Endothelial cell of umbilical vein (primary cell): ENCODE measurements around the gene TMEM35A. TPM values are rescaled to one million over a fixed set of nuclear protein-coding genes. Genes with fewer than 3 reads are reported as not detected.

Experiments used
- BruUV-seq: library from RNA; stranded (reverse); fragments of 400-500 nt; replicated peaks from 2 replicates; lab custom pipeline; 2021; lab: Mats Ljungman, UMichigan
- CTCF ChIA-PET: fragments of 300-600, 350-600 bp; sonication (Branson Sonifier 250); formaldehyde crosslinking; loops from one replicate; lab custom pipeline; 2021; ENCODE audit warnings: antibody characterized with exemption, inconsistent platforms; lab: Charles Lee
- POLR2A ChIA-PET: fragments of 300-600, 350-600 bp; sonication (Branson Sonifier 250); formaldehyde crosslinking; loops from one replicate; lab custom pipeline; 2021; ENCODE audit warnings: antibody characterized with exemption, inconsistent platforms; lab: Charles Lee
- DNase-seq: peaks from one replicate; pipeline ENCODE4 v3.0.0-alpha.2; 2011; ENCODE audit warnings: low read depth, low spot score
- FAIRE-seq: peaks from 2 replicates; lab custom pipeline; 2011; peaks lifted over from hg19 to GRCh38; lab: Jason Lieb, UNC
- H2AFZ ChIP-seq: 2 replicates; pipeline ENCODE4 v1.6.0; 2012; ENCODE audit warnings: low read depth, low read length, control low read depth, inconsistent platforms
- H3K27ac ChIP-seq: 2 replicates; pipeline ENCODE4 v1.5.1; 2011; ENCODE audit warnings: low read depth, mild to moderate bottlenecking, control low read depth, low read length, moderate library complexity; ENCODE audit not compliant: insufficient read depth
- H3K27me3 ChIP-seq, 2 experiments: 2 replicates each; pipeline versions ENCODE4 v1.6.0 to v1.6.1; 2011; ENCODE audit warnings: low read length in 2 of 2, mixed read lengths in 1 of 2; ENCODE audit not compliant: control insufficient read depth in 2 of 2, insufficient read depth in 2 of 2
- H3K36me3 ChIP-seq, 2 experiments: 2 replicates in 1 of 2; 3 replicates in 1 of 2; pipeline ENCODE4 v1.5.1; 2011; ENCODE audit warnings: low read length in 2 of 2, mild to moderate bottlenecking in 1 of 2, moderate library complexity in 1 of 2; ENCODE audit not compliant: control insufficient read depth in 2 of 2, insufficient read depth in 2 of 2; ENCODE audit errors: extremely low read depth in 1 of 2
- H3K4me1 ChIP-seq: 3 replicates; pipeline ENCODE4 v1.5.1; 2011; ENCODE audit warnings: mild to moderate bottlenecking, low read length; ENCODE audit not compliant: control insufficient read depth, insufficient read depth; ENCODE audit errors: extremely low read depth
- H3K4me2 ChIP-seq: 2 replicates; pipeline ENCODE4 v1.6.1; 2011; ENCODE audit warnings: low read length, control low read depth, mixed read lengths; ENCODE audit not compliant: insufficient read depth
- H3K4me3 ChIP-seq, 3 experiments: fragments of 200-600 bp in 1 of 3; sonication (generic), shearing (Covaris generic) in 1 of 3; replicated peaks in 1 of 3; 2 replicates each; pipeline ENCODE4 v1.5.1; 2011 to 2016; ENCODE audit warnings: control low read depth in 3 of 3, low read length in 3 of 3, mild to moderate bottlenecking in 2 of 3, inconsistent platforms in 1 of 3, low read depth in 1 of 3, moderate library complexity in 1 of 3; ENCODE audit not compliant: insufficient read depth in 1 of 3
- H3K79me2 ChIP-seq: 2 replicates; pipeline ENCODE4 v1.6.0; 2012; ENCODE audit warnings: low read length, inconsistent platforms; ENCODE audit not compliant: control insufficient read depth, insufficient read depth
- H3K9ac ChIP-seq: replicated peaks from 2 replicates; pipeline ENCODE3; 2011; ENCODE audit warnings: low read length, control low read depth; ENCODE audit not compliant: insufficient read depth; ENCODE audit errors: extremely low read depth
- H3K9me1 ChIP-seq: replicated peaks from 3 replicates; pipeline ENCODE4 v1.6.0; 2011; ENCODE audit warnings: mild to moderate bottlenecking, low read length; ENCODE audit not compliant: control insufficient read depth, insufficient read depth; ENCODE audit errors: extremely low read depth
- H3K9me3 ChIP-seq: replicated peaks from 2 replicates; pipeline ENCODE4 v1.5.1; 2012; ENCODE audit warnings: low read length, inconsistent platforms; ENCODE audit not compliant: control insufficient read depth, insufficient read depth
- H4K20me1 ChIP-seq: replicated peaks from 2 replicates; pipeline ENCODE3; 2011; ENCODE audit warnings: mild to moderate bottlenecking, low read length; ENCODE audit not compliant: control insufficient read depth, insufficient read depth; ENCODE audit errors: extremely low read depth
- EZH2 ChIP-seq: IDR thresholded peaks from 2 replicates; pipeline ENCODE4 v1.6.1; 2012; ENCODE audit warnings: borderline replicate concordance, low read depth, mild to moderate bottlenecking, moderate library complexity, low read length, inconsistent platforms; ENCODE audit not compliant: severe bottlenecking
- FOS ChIP-seq: IDR thresholded peaks from 2 replicates; pipeline ENCODE4 v1.6.1; 2011; ENCODE audit warnings: mild to moderate bottlenecking, low read length, moderate library complexity, borderline replicate concordance; ENCODE audit not compliant: insufficient read depth
- GATA2 ChIP-seq: IDR thresholded peaks from 2 replicates; pipeline ENCODE4 v1.7.0; 2011; ENCODE audit warnings: low read depth, mild to moderate bottlenecking, moderate library complexity, mixed read lengths, low read length; ENCODE audit not compliant: insufficient read length, insufficient read depth
- JUN ChIP-seq: IDR thresholded peaks from 2 replicates; pipeline ENCODE4 v1.6.1; 2011; ENCODE audit warnings: borderline replicate concordance, low read depth; ENCODE audit not compliant: insufficient read length, insufficient read depth
- MYC ChIP-seq: IDR thresholded peaks from one replicate; pipeline ENCODE4 v1.6.1; 2011; ENCODE audit warnings: mild to moderate bottlenecking, low read depth, low read length
- POLR2A ChIP-seq: IDR thresholded peaks from 2 replicates; pipeline ENCODE4 v1.6.1; 2012; ENCODE audit warnings: low read depth, mild to moderate bottlenecking, control low read depth, low read length
- POLR2AphosphoS5 ChIP-seq: IDR thresholded peaks from 2 replicates; pipeline ENCODE4 v1.6.1; 2012; ENCODE audit warnings: low read depth, mild to moderate bottlenecking, control low read depth, low read length, moderate library complexity; ENCODE audit not compliant: insufficient read depth
- dilution Hi-C: fragments of 300-500 bp; cut with MboI; formaldehyde crosslinking; loops from one replicate; pipeline ENCODE4 v1.15.0; 2019; ENCODE audit warnings: low sequenced_read_pairs; ENCODE audit not compliant: extremely low pct_ligation_motif_present
- intact Hi-C: fragments of 100-400 bp; cut with micrococcal nuclease; formaldehyde crosslinking; loops from one replicate; pipeline ENCODE4 v1.10.0; 2022
- polyA plus RNA-seq, 4 experiments: library from polyadenylated mRNA; depleted of rRNA in 3 of 4; stranded (reverse) in 3 of 4; unstranded in 1 of 4; fragments of >200 nt; gene quantifications; 2 replicates each; pipeline versions ENCODE4 v1.2.1 to v1.2.3, GENCODE V29; 2011 to 2012; ENCODE audit warnings: missing spikeins in 1 of 4
- total RNA-seq: library from RNA; stranded (reverse); gene quantifications from 2 replicates; pipeline ENCODE4 v1.2.3, GENCODE V29; 2021
- TF ChIP-seq, protein P1 (sequence below): IDR thresholded peaks from 2 replicates; pipeline ENCODE4 v1.6.1; 2011; ENCODE audit not compliant: insufficient read depth, insufficient read length
- TF ChIP-seq, protein P2 (sequence below), 2 donors: IDR thresholded peaks; 1 replicate in 1 of 2; 2 replicates in 1 of 2; pipeline ENCODE4 v1.5.1; 2011; ENCODE audit warnings: low read length in 2 of 2, mild to moderate bottlenecking in 2 of 2, moderate library complexity in 2 of 2, control low read depth in 1 of 2, inconsistent platforms in 1 of 2, low read depth in 1 of 2; ENCODE audit not compliant: insufficient read depth in 1 of 2; ENCODE audit errors: extremely low read depth in 1 of 2

TMEM35A gene
- total and polyA plus RNA-seq, 2 donors (not counting 3 experiments of a cell fraction or from before 2014, with no cell fraction given) = 6.5 to 11.0 TPM

DNA sequence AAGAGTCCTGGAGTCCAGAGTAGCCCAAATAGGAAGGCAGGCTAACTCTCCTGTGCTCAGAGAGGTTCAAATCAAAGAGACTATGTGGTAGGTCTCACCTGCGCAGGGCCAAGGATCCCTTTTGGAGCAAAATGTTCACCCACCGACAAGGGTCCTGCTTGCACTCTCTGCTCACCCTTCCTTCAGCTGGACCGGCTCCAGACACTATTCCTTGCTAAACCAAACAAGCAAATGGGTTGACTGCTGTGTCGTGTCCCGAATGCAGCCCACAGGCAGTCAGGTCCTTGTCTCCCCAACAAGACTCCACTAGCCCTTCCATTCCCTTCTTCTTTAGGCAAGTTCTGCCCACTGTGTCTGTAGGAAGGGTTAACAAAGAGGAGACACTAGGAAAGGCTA lies 27.5 kb upstream of the TMEM35A start:
- no peak for FAIRE-seq
- H3K36me3 ChIP-seq = no peaks in the 10 kb centered on the region
- dilution Hi-C loops (no loop called here), intact Hi-C loops (loop anchor here (10.0 kb wide), 1 partner anchor 234 kb away; no protein-coding TSS in a partner anchor)
- DNase-seq = no peak
- H3K9me1 ChIP-seq = no peaks in the 10 kb centered on the region
- peak overlapping the region; percentile 94 for H3K27ac ChIP-seq
- no peaks in the 10 kb centered on the region for H3K9me3 ChIP-seq
- peak overlapping the region; percentile 92 for H3K9ac ChIP-seq
- no peaks in the 10 kb centered on the region for H3K27me3 ChIP-seq
- peak overlapping the region; percentile 93 for H2AFZ ChIP-seq
- TF ChIP-seq POLR2AphosphoS5 = no peak
- TF ChIP-seq, protein P1, sequence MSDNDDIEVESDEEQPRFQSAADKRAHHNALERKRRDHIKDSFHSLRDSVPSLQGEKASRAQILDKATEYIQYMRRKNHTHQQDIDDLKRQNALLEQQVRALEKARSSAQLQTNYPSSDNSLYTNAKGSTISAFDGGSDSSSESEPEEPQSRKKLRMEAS = no peak
- no peak for TF ChIP-seq GATA2
- TF ChIP-seq POLR2A = no peak
- no peak for TF ChIP-seq JUN
- no peak for TF ChIP-seq FOS
- TF ChIP-seq EZH2 = no peak
- TF ChIP-seq, protein P2, sequence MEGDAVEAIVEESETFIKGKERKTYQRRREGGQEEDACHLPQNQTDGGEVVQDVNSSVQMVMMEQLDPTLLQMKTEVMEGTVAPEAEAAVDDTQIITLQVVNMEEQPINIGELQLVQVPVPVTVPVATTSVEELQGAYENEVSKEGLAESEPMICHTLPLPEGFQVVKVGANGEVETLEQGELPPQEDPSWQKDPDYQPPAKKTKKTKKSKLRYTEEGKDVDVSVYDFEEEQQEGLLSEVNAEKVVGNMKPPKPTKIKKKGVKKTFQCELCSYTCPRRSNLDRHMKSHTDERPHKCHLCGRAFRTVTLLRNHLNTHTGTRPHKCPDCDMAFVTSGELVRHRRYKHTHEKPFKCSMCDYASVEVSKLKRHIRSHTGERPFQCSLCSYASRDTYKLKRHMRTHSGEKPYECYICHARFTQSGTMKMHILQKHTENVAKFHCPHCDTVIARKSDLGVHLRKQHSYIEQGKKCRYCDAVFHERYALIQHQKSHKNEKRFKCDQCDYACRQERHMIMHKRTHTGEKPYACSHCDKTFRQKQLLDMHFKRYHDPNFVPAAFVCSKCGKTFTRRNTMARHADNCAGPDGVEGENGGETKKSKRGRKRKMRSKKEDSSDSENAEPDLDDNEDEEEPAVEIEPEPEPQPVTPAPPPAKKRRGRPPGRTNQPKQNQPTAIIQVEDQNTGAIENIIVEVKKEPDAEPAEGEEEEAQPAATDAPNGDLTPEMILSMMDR (IDR thresholded peaks at IDR 0.05; ENCODE audit: extremely low read depth in 1 of 2, insufficient read depth in 1 of 2, low read depth in 1 of 2, low read length in 2 of 2) = no peak
- TF ChIP-seq MYC = no peak
- peaks cover 26% of the 10 kb centered on the region for H3K79me2 ChIP-seq
- ChIA-PET POLR2A (no interaction called here), CTCF (no interaction called here)
- BruUV-seq = TSS peak; percentile 59
- peak overlapping the region; percentile 97 for H3K4me2 ChIP-seq
- H3K4me1 ChIP-seq = peaks cover 13% of the 10 kb centered on the region
- no peaks in the 10 kb centered on the region for H4K20me1 ChIP-seq
- H3K4me3 ChIP-seq = peak overlapping the region; percentile 43 to 87 (median 68)
